Measurements from ENCODE around the gene OSTM1. TPM values are rescaled to one million over a fixed set of nuclear protein-coding genes. Genes with fewer than 3 reads are reported as not detected.
"Not testable (repeated sequence)": the region's sequence is repeated elsewhere in the genome, so short reads cannot be mapped to it uniquely, and the experiment has no call there.

The OSTM1 gene
- total RNA-seq, 1 experiment from 2014 or later, result 53.4 TPM

- no peak for DNase-seq (ENCODE audit: low read depth)
Measured at GRCh38 chr6:108024427-108025073, 50.0 kb downstream of the OSTM1 start.

- DNase-seq (ENCODE audit: low read depth), result no peak
Measured at GRCh38 chr6:108020472-108021116, 53.9 kb downstream of the OSTM1 start.

- DNase-seq (ENCODE audit: low read depth), result not testable (repeated sequence)
Measured at GRCh38 chr6:108016283-108016682, 58.3 kb downstream of the OSTM1 start.

DNA sequence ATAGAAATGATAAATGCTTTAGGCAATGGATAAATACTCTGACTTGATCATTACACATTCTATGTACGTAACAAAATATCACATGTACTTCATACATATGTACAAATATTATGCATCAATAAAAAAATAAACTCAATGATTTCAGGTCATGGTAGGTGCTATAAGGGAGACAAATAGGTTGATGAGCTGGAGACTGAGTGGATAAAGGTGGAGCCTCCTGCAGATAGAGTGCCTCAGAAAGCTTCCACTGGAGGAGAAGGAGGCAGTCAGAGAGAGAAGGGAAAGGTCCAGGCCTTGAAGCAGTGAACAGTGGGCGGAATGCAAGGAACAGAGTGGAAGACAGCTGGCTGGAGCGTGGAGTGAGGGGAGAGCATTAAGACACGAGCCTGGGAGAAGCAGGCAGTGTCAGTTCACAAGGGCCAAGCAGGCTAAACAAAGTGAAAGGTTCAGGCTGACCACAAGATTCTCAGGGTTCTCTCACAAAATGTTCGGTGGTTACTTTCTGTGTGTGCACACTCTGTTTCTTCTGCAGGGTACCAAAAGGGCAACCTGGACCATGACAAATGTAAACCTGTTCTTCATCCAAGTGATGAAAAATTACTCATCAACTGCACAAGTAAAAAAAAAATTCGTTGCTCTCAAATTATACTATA is 60.6 kb downstream of the OSTM1 start:
- no peak for DNase-seq (ENCODE audit: low read depth)

DNA sequence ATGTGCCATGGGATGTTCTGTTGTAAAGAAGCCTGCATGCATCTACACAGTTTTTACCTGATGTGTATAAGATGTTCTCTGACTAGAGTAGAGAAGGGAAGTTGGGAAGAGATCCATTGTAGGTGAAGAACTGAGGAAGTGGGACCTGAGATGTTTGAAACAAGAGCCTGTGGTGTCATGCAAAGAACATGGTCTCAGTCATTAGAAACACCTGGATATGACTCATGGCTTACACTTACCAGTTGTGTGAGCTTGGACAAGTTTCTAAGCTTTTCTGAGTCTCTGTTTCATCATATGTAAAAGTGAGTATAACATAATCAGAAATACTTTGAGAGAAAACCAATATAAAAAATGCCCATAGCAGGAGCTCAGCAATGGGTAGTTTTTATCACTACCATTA is 64.6 kb downstream of the OSTM1 start:
- DNase-seq (ENCODE audit: low read depth), result no peak

GRCh38 chr6:108009258-108009657 is 65.3 kb downstream of the OSTM1 start:
- DNase-seq (ENCODE audit: low read depth), result not testable (repeated sequence)

- no peak for DNase-seq (ENCODE audit: low read depth)
Measured at GRCh38 chr6:108008363-108008762, 66.2 kb downstream of the OSTM1 start.

DNA sequence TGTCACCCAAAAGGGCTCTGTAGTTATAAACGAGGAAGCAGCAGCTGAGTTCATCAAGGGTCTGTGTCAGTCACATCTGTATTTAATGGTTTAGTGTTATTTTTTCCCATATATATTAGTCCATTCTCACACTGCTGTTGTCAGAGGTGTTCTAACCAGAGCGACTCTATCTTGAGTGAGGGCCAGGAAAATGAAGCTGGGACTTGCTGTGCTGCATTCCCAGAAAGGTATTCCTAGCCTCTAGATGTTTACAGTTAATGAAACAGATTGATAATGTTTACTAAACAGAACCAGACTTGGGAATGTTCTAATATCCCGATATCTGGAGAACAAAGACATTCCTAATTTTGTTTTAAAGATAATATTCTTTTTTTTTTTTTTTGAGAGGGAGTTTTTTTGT is 68.6 kb downstream of the OSTM1 start:
- DNase-seq (ENCODE audit: low read depth), result no peak

- no peak for DNase-seq (ENCODE audit: low read depth)
Measured at GRCh38 chr6:108004861-108005260, 69.7 kb downstream of the OSTM1 start.

- DNase-seq (ENCODE audit: low read depth), result no peak
Measured at GRCh38 chr6:108002365-108003221, 71.9 kb downstream of the OSTM1 start.

GRCh38 chr6:108001696-108002231 is 72.8 kb downstream of the OSTM1 start:
- no peak for DNase-seq (ENCODE audit: low read depth)

GRCh38 chr6:108000259-108000658 is 74.3 kb downstream of the OSTM1 start:
- not testable (repeated sequence) for DNase-seq (ENCODE audit: low read depth)

DNA sequence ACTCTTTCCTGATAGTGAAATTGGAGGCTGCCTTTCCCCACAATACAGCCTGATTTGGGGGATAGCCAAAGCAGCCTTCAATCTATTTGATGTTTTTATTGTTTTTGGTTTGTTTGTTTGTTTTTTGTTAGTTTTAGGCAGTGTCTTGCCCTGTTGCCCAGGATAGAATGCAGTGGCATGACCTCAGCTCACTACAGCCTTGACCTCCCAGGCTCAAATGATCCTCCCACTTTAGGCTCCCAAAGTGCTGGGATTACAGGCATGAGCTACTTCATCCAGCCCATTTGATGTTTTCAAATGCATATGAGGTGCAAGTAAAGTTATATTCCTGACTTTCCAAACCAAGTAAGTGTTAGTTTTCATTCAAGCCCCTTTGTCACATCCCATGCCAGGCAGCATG is 75.2 kb downstream of the OSTM1 start:
- no peak for DNase-seq (ENCODE audit: low read depth)

- no peak for DNase-seq (ENCODE audit: low read depth)
Measured at GRCh38 chr6:107991772-107992550, 82.6 kb downstream of the OSTM1 start.

Small RNA genes lying within 50 kb of the gene (small RNA-seq; reads per million reads assigned to genes)
- not detected for gene RF00019

Other genes starting within 250 kb of the OSTM1 start
- gene SEC63, start 116.5 kb downstream of the OSTM1 start, total RNA-seq (2014; rRNA removed; shearing (Covaris generic)), result 4.0 and 10.8 TPM in 2 replicates
- not detected in 2 replicates for gene NR2E1, start 91.3 kb upstream of the OSTM1 start, total RNA-seq (2014; rRNA removed; shearing (Covaris generic))
- gene SNX3, start 186.3 kb upstream of the OSTM1 start, total RNA-seq (2014; rRNA removed; shearing (Covaris generic)), result 122 and 149 TPM in 2 replicates
- gene AFG1L, start 220.3 kb upstream of the OSTM1 start, total RNA-seq (2014; rRNA removed; shearing (Covaris generic)), result 2.7 and 8.8 TPM in 2 replicates